Thyroid gland (tissue), 4 donors: Measurements from ENCODE around the gene MBNL3. TPM values are rescaled to one million over a fixed set of nuclear protein-coding genes. Genes with fewer than 3 reads are reported as not detected.

ENCODE experiments used
- DNase-seq, 2 donors: peaks; one replicate each; pipeline ENCODE4 v3.0.0-alpha.2; 2019
- H3K27ac ChIP-seq, 3 donors: fragments of 200-600 bp; sonication (generic); 1 replicate in 2 of 3; 2 replicates in 1 of 3; pipeline ENCODE4 v1.5.1; 2016 to 2019; ENCODE audit warnings: mild to moderate bottlenecking in 1 of 3, moderate library complexity in 1 of 3
- H3K27me3 ChIP-seq: fragments of 200-600 bp; sonication (generic); one replicate; pipeline ENCODE4 v1.5.1; 2019
- H3K36me3 ChIP-seq, 2 donors: fragments of 200-600 bp; sonication (generic); one replicate each; pipeline ENCODE4 v1.5.1; 2016 to 2019
- H3K4me1 ChIP-seq, 2 donors: fragments of 200-600 bp; sonication (generic); one replicate each; pipeline ENCODE4 v1.5.1; 2017 to 2019
- H3K4me3 ChIP-seq, 3 donors: fragments of 200-600 bp; sonication (generic); replicated peaks in 1 of 3; 1 replicate in 2 of 3; 2 replicates in 1 of 3; pipeline ENCODE4 v1.5.1; 2016; ENCODE audit warnings: mild to moderate bottlenecking in 1 of 3
- H3K9me3 ChIP-seq: fragments of 200-600 bp; sonication (generic); one replicate; pipeline ENCODE4 v1.5.1; 2017
- POLR2A ChIP-seq, 2 donors: fragments of 450-650 bp; IDR thresholded peaks; one replicate each; pipeline ENCODE4 v1.6.1; 2017; ENCODE audit warnings: antibody characterized with exemption in 2 of 2, mild to moderate bottlenecking in 2 of 2, moderate library complexity in 1 of 2
- WGBS, 2 donors: methylation state at CpG; one replicate each; pipeline ENCODE4 v1.1.5; 2017; 5-methylcytosine and 5-hydroxymethylcytosine counted together
- intact Hi-C: fragments of 100-400 bp; cut with DNase I; formaldehyde crosslinking; loops from one replicate; pipeline ENCODE4 v1.15.1; 2023
- total RNA-seq, 4 donors: library from RNA; depleted of rRNA; stranded (reverse); fragments of >200 nt; gene quantifications; one replicate each; pipeline ENCODE4 v1.2.3, GENCODE V29; 2016
- TF ChIP-seq, protein P1 (sequence below), 6 experiments: fragments of 200-600 bp in 3 of 6; fragments of 450-650 bp in 3 of 6; sonication (generic) in 3 of 6; IDR thresholded peaks; one replicate each; pipeline ENCODE4 v1.5.1; 2016 to 2019; ENCODE audit warnings: antibody characterized with exemption in 6 of 6, mild to moderate bottlenecking in 2 of 6, inconsistent platforms in 1 of 6, moderate library complexity in 1 of 6

Gene MBNL3
- total RNA-seq, 4 donors from 2014 or later = 11.7 to 29.6 (median 19.5) TPM

DNA sequence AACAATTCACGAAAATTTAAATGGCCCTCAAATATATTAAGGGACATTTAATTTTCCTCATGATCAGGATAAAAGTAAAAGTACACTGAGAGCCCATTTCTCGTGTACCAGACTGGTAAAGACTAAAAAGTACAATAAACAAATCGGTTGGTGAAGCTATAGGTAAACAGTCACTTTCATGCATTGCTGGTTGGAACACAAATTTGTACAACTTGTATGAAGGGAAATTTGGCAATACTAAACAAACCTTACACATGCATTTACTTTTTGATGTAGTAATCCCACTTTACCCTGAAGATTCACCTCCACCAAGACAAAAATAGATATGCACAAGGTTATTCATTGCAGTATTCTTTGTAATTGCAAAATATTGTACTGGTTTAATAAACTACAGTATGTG is 31.4 kb upstream of the MBNL3 start:
- H3K27ac ChIP-seq = no peak overlapping the region
- WGBS, 2 donors = 89 to 94% methylated on average over 3 of the region's 3 CpGs
- no peaks in the 10 kb centered on the region for H3K36me3 ChIP-seq
- no peaks in the 10 kb centered on the region for H3K27me3 ChIP-seq
- DNase-seq = no peak
- TF ChIP-seq POLR2A (IDR thresholded peaks at IDR 0.05) = no peak
- TF ChIP-seq, protein P1, sequence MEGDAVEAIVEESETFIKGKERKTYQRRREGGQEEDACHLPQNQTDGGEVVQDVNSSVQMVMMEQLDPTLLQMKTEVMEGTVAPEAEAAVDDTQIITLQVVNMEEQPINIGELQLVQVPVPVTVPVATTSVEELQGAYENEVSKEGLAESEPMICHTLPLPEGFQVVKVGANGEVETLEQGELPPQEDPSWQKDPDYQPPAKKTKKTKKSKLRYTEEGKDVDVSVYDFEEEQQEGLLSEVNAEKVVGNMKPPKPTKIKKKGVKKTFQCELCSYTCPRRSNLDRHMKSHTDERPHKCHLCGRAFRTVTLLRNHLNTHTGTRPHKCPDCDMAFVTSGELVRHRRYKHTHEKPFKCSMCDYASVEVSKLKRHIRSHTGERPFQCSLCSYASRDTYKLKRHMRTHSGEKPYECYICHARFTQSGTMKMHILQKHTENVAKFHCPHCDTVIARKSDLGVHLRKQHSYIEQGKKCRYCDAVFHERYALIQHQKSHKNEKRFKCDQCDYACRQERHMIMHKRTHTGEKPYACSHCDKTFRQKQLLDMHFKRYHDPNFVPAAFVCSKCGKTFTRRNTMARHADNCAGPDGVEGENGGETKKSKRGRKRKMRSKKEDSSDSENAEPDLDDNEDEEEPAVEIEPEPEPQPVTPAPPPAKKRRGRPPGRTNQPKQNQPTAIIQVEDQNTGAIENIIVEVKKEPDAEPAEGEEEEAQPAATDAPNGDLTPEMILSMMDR (IDR thresholded peaks at IDR 0.05) = no peak
- H3K4me1 ChIP-seq = no peaks in the 10 kb centered on the region
- intact Hi-C loops = no loop called here
- H3K9me3 ChIP-seq = no peaks in the 10 kb centered on the region
- no peak overlapping the region for H3K4me3 ChIP-seq

- intact Hi-C loops = no loop called here
- WGBS, 2 donors = 83 to 86% methylated on average over 1 of the region's 1 CpG
- TF ChIP-seq, protein P1 (IDR thresholded peaks at IDR 0.05) = no peak
- no peak for TF ChIP-seq POLR2A (IDR thresholded peaks at IDR 0.05)
- no peaks in the 10 kb centered on the region for H3K9me3 ChIP-seq
- no peak for DNase-seq
- H3K36me3 ChIP-seq = no peaks in the 10 kb centered on the region
- peaks cover 4% of the 10 kb centered on the region for H3K27me3 ChIP-seq
- no peak overlapping the region for H3K27ac ChIP-seq
- H3K4me1 ChIP-seq = no peaks in the 10 kb centered on the region
- H3K4me3 ChIP-seq = no peak overlapping the region
Measured at GRCh38 chrX:132518401-132518800, 29.6 kb upstream of the MBNL3 start.

GRCh38 chrX:132508834-132509233 is 20.0 kb upstream of the MBNL3 start:
- intact Hi-C loops = no loop called here
- WGBS, 2 donors = 87 to 91% methylated on average over 2 of the region's 2 CpGs
- H3K4me1 ChIP-seq = no peaks in the 10 kb centered on the region
- H3K36me3 ChIP-seq = no peaks in the 10 kb centered on the region
- no peak overlapping the region for H3K27ac ChIP-seq
- H3K27me3 ChIP-seq = peaks cover 2% of the 10 kb centered on the region
- no peak for DNase-seq
- no peak for TF ChIP-seq POLR2A (IDR thresholded peaks at IDR 0.05)
- TF ChIP-seq, protein P1 (IDR thresholded peaks at IDR 0.05) = no peak
- H3K4me3 ChIP-seq = no peak overlapping the region
- no peaks in the 10 kb centered on the region for H3K9me3 ChIP-seq

- no peaks in the 10 kb centered on the region for H3K36me3 ChIP-seq
- 95% methylated on average over 3 of the region's 3 CpGs for WGBS, 2 donors
- no peak overlapping the region for H3K27ac ChIP-seq
- no peak overlapping the region for H3K4me3 ChIP-seq
- no peak for DNase-seq
- TF ChIP-seq, protein P1 (IDR thresholded peaks at IDR 0.05) = no peak
- TF ChIP-seq POLR2A (IDR thresholded peaks at IDR 0.05) = no peak
- intact Hi-C loops = no loop called here
- H3K9me3 ChIP-seq = no peaks in the 10 kb centered on the region
- no peaks in the 10 kb centered on the region for H3K4me1 ChIP-seq
- H3K27me3 ChIP-seq = no peaks in the 10 kb centered on the region
Measured at GRCh38 chrX:132505116-132505515, 16.3 kb upstream of the MBNL3 start.

- intact Hi-C loops = no loop called here
Measured at GRCh38 chrX:132504417-132504816, 15.6 kb upstream of the MBNL3 start.

More at GRCh38 chrX:132504417-132504816, 15.6 kb upstream of the MBNL3 start:
- H3K9me3 ChIP-seq = no peaks in the 10 kb centered on the region
- no peaks in the 10 kb centered on the region for H3K36me3 ChIP-seq
- no peak overlapping the region for H3K27ac ChIP-seq
- H3K27me3 ChIP-seq = no peaks in the 10 kb centered on the region
- DNase-seq = no peak
- TF ChIP-seq, protein P1 (IDR thresholded peaks at IDR 0.05) = no peak
- no peak for TF ChIP-seq POLR2A (IDR thresholded peaks at IDR 0.05)
- H3K4me1 ChIP-seq = no peaks in the 10 kb centered on the region
- no peak overlapping the region for H3K4me3 ChIP-seq
- 93 to 94% methylated on average over 1 of the region's 1 CpG for WGBS, 2 donors
